ENCODE measurements around the gene FAM3B.

DNA sequence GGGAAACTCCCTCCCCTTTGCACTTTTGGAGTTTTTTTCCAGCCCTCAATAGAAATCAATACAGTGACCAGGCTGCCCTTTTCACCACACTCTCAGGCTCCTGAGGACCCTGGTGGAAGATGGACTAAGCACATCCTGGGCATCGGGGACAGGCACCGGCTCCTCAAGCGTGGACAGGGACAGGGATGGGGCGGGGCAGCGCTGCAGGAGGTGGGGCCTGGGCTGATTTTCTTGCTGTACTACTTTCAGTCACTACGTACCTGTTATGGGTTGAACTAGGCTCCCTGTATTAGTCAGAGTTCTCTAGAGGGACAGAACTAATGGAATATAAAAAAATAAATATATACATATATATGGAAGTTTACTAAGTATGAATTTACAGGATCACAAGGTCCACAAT, 47.7 kb downstream of the FAM3B start:
- TF ChIP-seq POLR2A (IDR thresholded peaks at IDR 0.05; ENCODE audit: low read depth, low read length) (no peak), POU2F2 (IDR thresholded peaks at IDR 0.05; ENCODE audit: low read depth, low read length) (no peak), TAF1 (IDR thresholded peaks at IDR 0.05; ENCODE audit: low read depth, low read length) (no peak), POLR2AphosphoS5 (IDR thresholded peaks at IDR 0.05; ENCODE audit: low read depth, low read length) (no peak), SPI1 (IDR thresholded peaks at IDR 0.05; ENCODE audit: low read depth, low read length) (no peak), PAX5 (IDR thresholded peaks at IDR 0.05; ENCODE audit: insufficient read depth, low read length, severe bottlenecking) (no peak)

All from GM12891 (cell line).